OCI-LY7 (cell line): ENCODE data around the gene IGF2BP2. TPM values are rescaled to one million over a fixed set of nuclear protein-coding genes. Genes with fewer than 3 reads are reported as not detected.

Source experiments
- BruUV-seq: library from RNA; stranded (reverse); fragments of 400-500 nt; replicated peaks from 2 replicates; lab custom pipeline; 2021; lab: Mats Ljungman, UMichigan
- CTCF ChIA-PET: fragments of 300-600 bp; sonication (Branson Sonifier 250); formaldehyde crosslinking; loops from one replicate; lab custom pipeline; 2022; ENCODE audit warnings: antibody characterized with exemption; ENCODE audit not compliant: unreplicated experiment; lab: Charles Lee
- POLR2A ChIA-PET: fragments of 300-600 bp; sonication (Branson Sonifier 250); formaldehyde crosslinking; loops from one replicate; lab custom pipeline; 2022; ENCODE audit warnings: antibody characterized with exemption; lab: Charles Lee
- DNase-seq: peaks from one replicate; pipeline ENCODE4 v3.0.0-alpha.2; 2015; ENCODE audit warnings: low spot score
- H2AFZ ChIP-seq: fragments of 200-600 bp; sonication (generic), shearing (Covaris generic); 2 replicates; pipeline ENCODE4 v1.6.1; 2014; ENCODE audit warnings: mild to moderate bottlenecking, antibody characterized with exemption, low read length, moderate library complexity
- H3K27ac ChIP-seq: fragments of 200-600 bp; sonication (generic); 2 replicates; pipeline ENCODE4 v1.5.1; 2014; ENCODE audit warnings: mixed run types, low read depth, mild to moderate bottlenecking, moderate library complexity, low read length, inconsistent platforms; ENCODE audit not compliant: poor library complexity, severe bottlenecking
- H3K36me3 ChIP-seq: fragments of 200-600 bp; sonication (generic); 2 replicates; pipeline ENCODE4 v1.6.1; 2014; ENCODE audit warnings: mild to moderate bottlenecking, antibody characterized with exemption, low read length, moderate library complexity, mixed read lengths; ENCODE audit not compliant: insufficient read depth
- H3K4me1 ChIP-seq: fragments of 200-600 bp; sonication (generic); 2 replicates; pipeline ENCODE4 v1.5.1; 2014; ENCODE audit warnings: mild to moderate bottlenecking, low read length; ENCODE audit not compliant: insufficient read depth, poor library complexity, severe bottlenecking
- H3K4me2 ChIP-seq: fragments of 200-600 bp; sonication (generic); 2 replicates; pipeline ENCODE4 v1.6.1; 2014; ENCODE audit warnings: mild to moderate bottlenecking, low read length
- H3K4me3 ChIP-seq: fragments of 200-600 bp; sonication (generic); 2 replicates; pipeline ENCODE4 v1.5.1; 2014; ENCODE audit warnings: mild to moderate bottlenecking, low read depth, low read length; ENCODE audit not compliant: poor library complexity, severe bottlenecking
- H3K79me2 ChIP-seq: fragments of 200-600 bp; sonication (generic); 2 replicates; pipeline ENCODE4 v1.6.1; 2016; ENCODE audit warnings: low read depth, mild to moderate bottlenecking, low read length, moderate library complexity, mixed read lengths; ENCODE audit not compliant: insufficient read depth
- H3K9me2 ChIP-seq: fragments of 200-600 bp; sonication (generic); 2 replicates; pipeline ENCODE4 v1.6.1; 2016; ENCODE audit warnings: mild to moderate bottlenecking, low read length, mixed read lengths; ENCODE audit not compliant: insufficient read depth
- H3K9me3 ChIP-seq: fragments of 200-600 bp; sonication (generic); 2 replicates; pipeline ENCODE4 v1.6.1; 2014; ENCODE audit warnings: mild to moderate bottlenecking, mixed run types, low read length, mixed read lengths
- H4K20me1 ChIP-seq: fragments of 200-600 bp; sonication (generic); 2 replicates; pipeline ENCODE4 v1.6.1; 2014; ENCODE audit warnings: mild to moderate bottlenecking, antibody characterized with exemption, low read length, moderate library complexity, mixed read lengths; ENCODE audit not compliant: insufficient read depth
- CTCF ChIP-seq: fragments of 200-600 bp; sonication (generic); conservative IDR thresholded peaks from 2 replicates; pipeline ENCODE4 v1.5.1; 2014; ENCODE audit warnings: mild to moderate bottlenecking, antibody characterized with exemption, low read length, moderate library complexity, mixed read lengths
- EZH2phosphoT487 ChIP-seq: fragments of 200-600 bp; sonication (generic); IDR thresholded peaks from 2 replicates; pipeline ENCODE4 v1.6.1; 2018; ENCODE audit warnings: low read depth, borderline replicate concordance, mild to moderate bottlenecking, mixed run types, antibody characterized with exemption, low read length, moderate library complexity, mixed read lengths
- intact Hi-C: fragments of 100-400 bp; cut with micrococcal nuclease; formaldehyde crosslinking; loops from one replicate; pipeline ENCODE4 v1.10.0; 2022; ENCODE audit not compliant: unreplicated experiment
- total RNA-seq, 2 experiments: library from RNA; depleted of rRNA in 1 of 2; stranded (reverse); fragments of >200 nt in 1 of 2; shearing (Covaris generic) in 1 of 2; gene quantifications; 2 replicates each; pipeline ENCODE4 v1.2.3, GENCODE V29; 2014 to 2022

The IGF2BP2 gene
- total RNA-seq, 2 experiments from 2014 or later, result not detected

GRCh38 chr3:185847506-185847905 lies 22.7 kb upstream of the IGF2BP2 start:
- DNase-seq, result no peak
- H4K20me1 ChIP-seq, result no peaks in the 10 kb centered on the region
- intact Hi-C loops, result no loop called here
- no peaks in the 10 kb centered on the region for H3K9me2 ChIP-seq
- H3K27ac ChIP-seq, result no peak overlapping the region
- H3K79me2 ChIP-seq, result no peaks in the 10 kb centered on the region
- H2AFZ ChIP-seq, result no peak overlapping the region
- no peaks in the 10 kb centered on the region for H3K36me3 ChIP-seq
- ChIA-PET CTCF (no interaction called here), POLR2A (no interaction called here)
- no peak overlapping the region for H3K4me2 ChIP-seq
- no peak overlapping the region for H3K4me3 ChIP-seq
- H3K9me3 ChIP-seq, result no peaks in the 10 kb centered on the region
- no TSS peak for BruUV-seq
- TF ChIP-seq CTCF, result no peak
- TF ChIP-seq EZH2phosphoT487, result no peak
- no peaks in the 10 kb centered on the region for H3K4me1 ChIP-seq

- Histone ChIP-seq H3K4me3 (no peak overlapping the region), H2AFZ (no peak overlapping the region), H3K9me2 (no peaks in the 10 kb centered on the region), H3K27ac (no peak overlapping the region), H3K36me3 (no peaks in the 10 kb centered on the region), H3K4me1 (no peaks in the 10 kb centered on the region), H3K4me2 (no peak overlapping the region), H3K9me3 (no peaks in the 10 kb centered on the region), H4K20me1 (no peaks in the 10 kb centered on the region), H3K79me2 (no peaks in the 10 kb centered on the region)
- no peak for TF ChIP-seq CTCF
- TF ChIP-seq EZH2phosphoT487, result no peak
- intact Hi-C loops, result no loop called here
- POLR2A ChIA-PET, result interaction anchor here (0.5 to 0.6 kb wide), 2 partner anchors 342 to 430 kb away, joined by 4 to 11 read pairs; no protein-coding TSS in a partner anchor
- CTCF ChIA-PET, result no interaction called here
- no TSS peak for BruUV-seq
- no peak for DNase-seq
Observed at GRCh38 chr3:185846037-185846436, 21.2 kb upstream of the IGF2BP2 start.

- Histone ChIP-seq H3K4me2 (no peak overlapping the region), H2AFZ (no peak overlapping the region), H3K9me3 (no peaks in the 10 kb centered on the region), H3K9me2 (no peaks in the 10 kb centered on the region), H4K20me1 (no peaks in the 10 kb centered on the region), H3K27ac (no peak overlapping the region), H3K4me3 (no peak overlapping the region), H3K79me2 (no peaks in the 10 kb centered on the region), H3K36me3 (no peaks in the 10 kb centered on the region), H3K4me1 (no peaks in the 10 kb centered on the region)
- TF ChIP-seq EZH2phosphoT487, result no peak
- TF ChIP-seq CTCF, result no peak
- DNase-seq, result no peak
- BruUV-seq, result no TSS peak
- ChIA-PET CTCF (no interaction called here), POLR2A (interaction anchor here (0.6 kb wide), 1 partner anchor 1319 kb away, joined by 6 read pairs; no protein-coding TSS in a partner anchor)
- intact Hi-C loops, result no loop called here
Observed at GRCh38 chr3:185844051-185844450, 19.2 kb upstream of the IGF2BP2 start.
